HepG2 (cell line): ENCODE data around the gene OR6N1. TPM values are rescaled to one million over a fixed set of nuclear protein-coding genes. Genes with fewer than 3 reads are reported as not detected.

ENCODE experiments used
- ATAC-seq: fragments of 200-7000 bp; cut with Tn5 transposase; 3 replicates; pipeline ENCODE4 v1.9.1; 2020; ENCODE audit warnings: mild to moderate bottlenecking, moderate library complexity
- BruUV-seq: library from RNA; stranded (reverse); fragments of 400-500 nt; replicated peaks from 2 replicates; lab custom pipeline; 2021; lab: Mats Ljungman, UMichigan
- CTCF ChIA-PET: fragments of 300-600 bp; formaldehyde crosslinking; extraction: SDS; loops from one replicate; lab custom pipeline; 2021; ENCODE audit warnings: low total read pairs, inconsistent platforms, low intra/inter-chr PET ratio; lab: Yijun Ruan, JAX
- POLR2A ChIA-PET: fragments of 350-600 bp; sonication (Branson Sonifier 250); formaldehyde crosslinking; loops from one replicate; lab custom pipeline; 2020; ENCODE audit warnings: antibody characterized with exemption, inconsistent platforms; lab: Yijun Ruan, JAX
- DNase-seq: peaks from one replicate; pipeline ENCODE4 v3.0.0-alpha.2; 2015; ENCODE audit warnings: low spot score
- FAIRE-seq: peaks from 3 replicates; lab custom pipeline; 2011; peaks lifted over from hg19 to GRCh38; lab: Jason Lieb, UNC
- H2AFZ ChIP-seq: one replicate; pipeline ENCODE4 v1.6.1; 2011; ENCODE audit warnings: low read length, inconsistent platforms
- H3K27ac ChIP-seq: fragments of 300-600 bp; 3 replicates; pipeline ENCODE4 v1.8.0; 2011; ENCODE audit warnings: mixed run types, mild to moderate bottlenecking, mixed read lengths, low read length, inconsistent platforms; ENCODE audit not compliant: insufficient read depth; ENCODE audit errors: extremely low read length
- H3K27me3 ChIP-seq, 2 experiments: fragments of 200-600 bp in 1 of 2; 2 replicates in 1 of 2; 3 replicates in 1 of 2; pipeline versions ENCODE4 v1.6.0 to v1.8.0; 2011; ENCODE audit warnings: low read length in 2 of 2, mild to moderate bottlenecking in 2 of 2, moderate library complexity in 2 of 2, inconsistent platforms in 1 of 2; ENCODE audit not compliant: insufficient read depth in 2 of 2, control insufficient read depth in 1 of 2
- H3K36me3 ChIP-seq, 2 experiments: fragments of 200-600 bp in 1 of 2; replicated peaks in 1 of 2; 2 replicates in 1 of 2; 3 replicates in 1 of 2; pipeline versions ENCODE4 v1.5.1 to v1.8.0; 2011; ENCODE audit warnings: low read length in 2 of 2, inconsistent platforms in 1 of 2; ENCODE audit not compliant: insufficient read depth in 2 of 2, control insufficient read depth in 1 of 2
- H3K4me1 ChIP-seq: 2 replicates; pipeline ENCODE4 v1.5.1; 2012; ENCODE audit warnings: low read length, inconsistent platforms; ENCODE audit not compliant: insufficient read depth
- H3K4me2 ChIP-seq: 2 replicates; pipeline ENCODE4 v1.6.0; 2011; ENCODE audit warnings: low read depth, low read length, inconsistent platforms
- H3K4me3 ChIP-seq, 3 experiments: fragments of 200-600 bp in 1 of 3; sonication (generic), shearing (Covaris generic) in 1 of 3; replicated peaks in 1 of 3; 2 replicates each; pipeline ENCODE4 v1.5.1; 2011 to 2016; ENCODE audit warnings: low read length in 3 of 3, inconsistent platforms in 2 of 3, low read depth in 2 of 3, mild to moderate bottlenecking in 2 of 3, control low read depth in 1 of 3, mixed read lengths in 1 of 3; ENCODE audit not compliant: insufficient read depth in 1 of 3
- H3K79me2 ChIP-seq: one replicate; pipeline ENCODE4 v1.6.1; 2011; ENCODE audit warnings: low read length, inconsistent platforms; ENCODE audit not compliant: insufficient read depth
- H3K9ac ChIP-seq: 2 replicates; pipeline ENCODE4 v1.6.0; 2011; ENCODE audit warnings: mild to moderate bottlenecking, low read depth, low read length, inconsistent platforms; ENCODE audit not compliant: insufficient read depth
- H3K9me3 ChIP-seq: 2 replicates; pipeline ENCODE4 v1.5.1; 2012; ENCODE audit warnings: mild to moderate bottlenecking, low read length
- H4K20me1 ChIP-seq: 2 replicates; pipeline ENCODE4 v1.6.0; 2011; ENCODE audit warnings: inconsistent platforms, mild to moderate bottlenecking, low read length, moderate library complexity; ENCODE audit not compliant: insufficient read depth
- WGBS: methylation state at CpG from one replicate; pipeline ENCODE4 v1.1.6; 2017; ENCODE audit warnings: low lambda C conversion rate; 5-methylcytosine and 5-hydroxymethylcytosine counted together
- in situ Hi-C: cut with HindIII; loops from 2 replicates; pipeline ENCODE4 v1.10.0; 2017; ENCODE audit warnings: low pct_unique_long_range_greater_than_20kb; ENCODE audit not compliant: extremely low pct_ligation_motif_present
- intact Hi-C: fragments of 100-400 bp; cut with micrococcal nuclease; formaldehyde crosslinking; loops from one replicate; pipeline ENCODE4 v1.10.0; 2022; ENCODE audit not compliant: unreplicated experiment
- polyA plus RNA-seq, 8 experiments: library from polyadenylated mRNA; depleted of rRNA in 3 of 8; stranded (reverse) in 7 of 8; unstranded in 1 of 8; fragments of >200 nt; fragmentation: Illumina TruSeq in 4 of 8; extraction: Trizol in 4 of 8; gene quantifications; 2 replicates each; pipeline versions ENCODE4 v1.2.1 to v1.2.3, GENCODE V29; 2011 to 2016; ENCODE audit warnings: low read depth in 4 of 8, missing spikeins in 1 of 8, mixed read lengths in 1 of 8; ENCODE audit not compliant: insufficient read depth in 1 of 8
- total RNA-seq, 5 experiments: library from RNA; depleted of rRNA; stranded (reverse); fragments of >200 nt; fragmentation: Illumina TruSeq; extraction: Trizol; gene quantifications; 2 replicates each; pipeline ENCODE4 v1.2.3, GENCODE V29; 2016; ENCODE audit warnings: low read depth in 1 of 5
- TF ChIP-seq, protein P1 (sequence below), 2 experiments: sonication (generic) in 1 of 2; formaldehyde crosslinking in 1 of 2; IDR thresholded peaks; 2 replicates each; pipeline versions ENCODE4 v1.6.1 to v1.9.0; 2014 to 2022; ENCODE audit warnings: antibody characterized with exemption in 1 of 2, borderline replicate concordance in 1 of 2, inconsistent platforms in 1 of 2, low read depth in 1 of 2, missing genetic modification reagents in 1 of 2

The OR6N1 gene
- total and polyA plus RNA-seq, 2 of the 13 experiments (the other 11 are each of a cell fraction or from before 2014, with no cell fraction given): not detected

DNA sequence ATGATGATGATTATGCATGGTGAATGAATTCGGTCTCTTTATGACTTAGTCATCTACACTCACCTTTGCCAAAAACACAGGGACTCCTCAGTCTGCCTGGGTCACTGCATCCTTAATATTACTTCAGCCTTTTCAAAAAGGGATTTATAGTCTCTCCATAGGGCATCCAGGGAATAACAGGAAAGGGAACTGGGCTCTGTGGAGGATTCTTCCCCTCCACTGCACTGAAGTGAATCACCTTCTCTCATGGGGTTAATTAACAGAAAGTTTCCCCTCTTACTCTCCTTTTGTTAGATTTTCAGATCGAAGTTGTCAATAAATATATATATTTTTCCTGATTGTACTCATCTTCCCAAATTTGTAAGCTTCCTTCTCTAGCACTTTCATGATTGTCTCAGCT, 51.4 kb downstream of the OR6N1 start, which contains the start of gene OR6K3:
Gene OR6K3 (minus strand): TSS at position 101 of the 400 bp plus-strand sequence. CDS start 2,605 bp downstream, outside the sequence.
- Histone ChIP-seq H3K27ac (no peak within 1 kb of the TSS), H3K4me3 (no peak within 1 kb of the TSS), H3K9ac (no peak within 1 kb of the TSS), H3K36me3 (no peaks in the 10 kb centered on the region), H3K79me2 (no peaks in the 10 kb centered on the region), H2AFZ (no peak within 1 kb of the TSS), H3K4me1 (no peaks in the 10 kb centered on the region), H4K20me1 (no peaks in the 10 kb centered on the region), H3K27me3 (no peaks in the 10 kb centered on the region), H3K4me2 (no peak within 1 kb of the TSS), H3K9me3 (no peaks in the 10 kb centered on the region)
- in situ Hi-C loops (no loop called here), intact Hi-C loops (no loop called here)
- FAIRE-seq (no peak), DNase-seq (no peak), ATAC-seq (no peak)
- POLR2A ChIA-PET: no interaction called here
- WGBS: 0% methylated on average over 2 of the region's 2 CpGs
- BruUV-seq: no TSS peak
- CTCF ChIA-PET: no interaction called here
- TF ChIP-seq, protein P1, sequence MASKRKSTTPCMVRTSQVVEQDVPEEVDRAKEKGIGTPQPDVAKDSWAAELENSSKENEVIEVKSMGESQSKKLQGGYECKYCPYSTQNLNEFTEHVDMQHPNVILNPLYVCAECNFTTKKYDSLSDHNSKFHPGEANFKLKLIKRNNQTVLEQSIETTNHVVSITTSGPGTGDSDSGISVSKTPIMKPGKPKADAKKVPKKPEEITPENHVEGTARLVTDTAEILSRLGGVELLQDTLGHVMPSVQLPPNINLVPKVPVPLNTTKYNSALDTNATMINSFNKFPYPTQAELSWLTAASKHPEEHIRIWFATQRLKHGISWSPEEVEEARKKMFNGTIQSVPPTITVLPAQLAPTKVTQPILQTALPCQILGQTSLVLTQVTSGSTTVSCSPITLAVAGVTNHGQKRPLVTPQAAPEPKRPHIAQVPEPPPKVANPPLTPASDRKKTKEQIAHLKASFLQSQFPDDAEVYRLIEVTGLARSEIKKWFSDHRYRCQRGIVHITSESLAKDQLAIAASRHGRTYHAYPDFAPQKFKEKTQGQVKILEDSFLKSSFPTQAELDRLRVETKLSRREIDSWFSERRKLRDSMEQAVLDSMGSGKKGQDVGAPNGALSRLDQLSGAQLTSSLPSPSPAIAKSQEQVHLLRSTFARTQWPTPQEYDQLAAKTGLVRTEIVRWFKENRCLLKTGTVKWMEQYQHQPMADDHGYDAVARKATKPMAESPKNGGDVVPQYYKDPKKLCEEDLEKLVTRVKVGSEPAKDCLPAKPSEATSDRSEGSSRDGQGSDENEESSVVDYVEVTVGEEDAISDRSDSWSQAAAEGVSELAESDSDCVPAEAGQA (IDR thresholded peaks at IDR 0.05; ENCODE audit: low read depth): no peak
- TF ChIP-seq, protein P1 (CRISPR knock-in tag; IDR thresholded peaks at IDR 0.05; ENCODE audit: borderline replicate concordance): no peak
